ENCODE results near the gene AP1S1.

The AP1S1 gene

GRCh38 chr7:101175664-101176063 is 21.4 kb downstream of the AP1S1 start:
- Histone ChIP-seq H3K9me3 (no peaks in the 10 kb centered on the region), H3K27me3 (peaks cover 100% of the 10 kb centered on the region), H3K36me3 (no peaks in the 10 kb centered on the region), H3K27ac (no peak overlapping the region), H3K4me3 (ENCODE audit: low read depth in 1 of 2, low read length in 1 of 2) (no peak overlapping the region), H3K4me1 (ENCODE audit: control insufficient read depth in 1 of 2, insufficient read depth in 1 of 2, low read depth in 1 of 2, low read length in 1 of 2) (peaks cover 0 to 11% of the 10 kb centered on the region in 2 experiments)
- no peak for TF ChIP-seq CTCF (IDR thresholded peaks at IDR 0.05)

GRCh38 chr7:101177644-101178043 is 23.4 kb downstream of the AP1S1 start:
- no peak for TF ChIP-seq CTCF (IDR thresholded peaks at IDR 0.05)
- peaks cover 0 to 4% of the 10 kb centered on the region in 2 experiments for H3K4me1 ChIP-seq (ENCODE audit: control insufficient read depth in 1 of 2, insufficient read depth in 1 of 2, low read depth in 1 of 2, low read length in 1 of 2)
- no peak overlapping the region for H3K27ac ChIP-seq
- no peak overlapping the region for H3K4me3 ChIP-seq (ENCODE audit: low read depth in 1 of 2, low read length in 1 of 2)
- peaks cover 100% of the 10 kb centered on the region for H3K27me3 ChIP-seq
- no peaks in the 10 kb centered on the region for H3K36me3 ChIP-seq
- H3K9me3 ChIP-seq = no peaks in the 10 kb centered on the region

- H3K4me1 ChIP-seq (ENCODE audit: control insufficient read depth in 1 of 2, insufficient read depth in 1 of 2, low read depth in 1 of 2, low read length in 1 of 2) = no peaks in the 10 kb centered on the region
- no peaks in the 10 kb centered on the region for H3K9me3 ChIP-seq
- no peak for TF ChIP-seq CTCF (IDR thresholded peaks at IDR 0.05)
- no peak overlapping the region for H3K27ac ChIP-seq
- no peak overlapping the region for H3K4me3 ChIP-seq (ENCODE audit: low read depth in 1 of 2, low read length in 1 of 2)
- no peaks in the 10 kb centered on the region for H3K36me3 ChIP-seq
- H3K27me3 ChIP-seq = peaks cover 99% of the 10 kb centered on the region
Observed at GRCh38 chr7:101179117-101179516, 24.8 kb downstream of the AP1S1 start.

GRCh38 chr7:101179713-101180112 is 25.4 kb downstream of the AP1S1 start:
- Histone ChIP-seq H3K27me3 (peaks cover 99% of the 10 kb centered on the region), H3K36me3 (no peaks in the 10 kb centered on the region), H3K27ac (no peak overlapping the region), H3K4me3 (ENCODE audit: low read depth in 1 of 2, low read length in 1 of 2) (no peak overlapping the region), H3K4me1 (ENCODE audit: control insufficient read depth in 1 of 2, insufficient read depth in 1 of 2, low read depth in 1 of 2, low read length in 1 of 2) (no peaks in the 10 kb centered on the region), H3K9me3 (no peaks in the 10 kb centered on the region)
- TF ChIP-seq CTCF (IDR thresholded peaks at IDR 0.05) = no peak

GRCh38 chr7:101180130-101180755 is 26.0 kb downstream of the AP1S1 start, which contains the start of gene NAT16:
Gene NAT16, minus strand, starts transcription at chr7:101180293. Its CDS starts 5,486 bp downstream, at chr7:101174807.
- Histone ChIP-seq H3K27ac (no peak within 1 kb of the TSS), H3K4me1 (ENCODE audit: control insufficient read depth in 1 of 2, insufficient read depth in 1 of 2, low read depth in 1 of 2, low read length in 1 of 2) (no peaks in the 10 kb centered on the region), H3K4me3 (ENCODE audit: low read depth in 1 of 2, low read length in 1 of 2) (no peak within 1 kb of the TSS), H3K27me3 (peaks cover 99% of the 10 kb centered on the region), H3K36me3 (no peaks in the 10 kb centered on the region), H3K9me3 (no peaks in the 10 kb centered on the region)
- no peak for TF ChIP-seq CTCF (IDR thresholded peaks at IDR 0.05)

Measured in neutrophil (primary cell).